Activated T-cell treated with anti-CD3 and anti-CD28 coated beads, Interleukin-2, amount 50 U/mL, for 24 hours (primary cell): Measurements from ENCODE around the gene PSMD13.
"Not testable (repeated sequence)": the region's sequence is repeated elsewhere in the genome, so short reads cannot be mapped to it uniquely, and the experiment has no call there.

Experiments used
- DNase-seq: peaks from one replicate; pipeline ENCODE4 v3.0.0-alpha.2; 2020
- H3K27ac Mint-ChIP-seq: 2 replicates; pipeline ENCODE4 v1.8.0; 2020; ENCODE audit warnings: mild to moderate bottlenecking, mixed read lengths
- H3K27me3 Mint-ChIP-seq: 2 replicates; pipeline ENCODE4 v1.8.0; 2020; ENCODE audit warnings: mixed read lengths
- H3K36me3 Mint-ChIP-seq: 2 replicates; pipeline ENCODE4 v1.8.0; 2020; ENCODE audit warnings: low read depth, mixed read lengths
- H3K4me1 Mint-ChIP-seq: 2 replicates; pipeline ENCODE4 v1.8.0; 2020; ENCODE audit warnings: low read depth, mixed read lengths
- H3K4me3 Mint-ChIP-seq: 2 replicates; pipeline ENCODE4 v1.8.0; 2020; ENCODE audit warnings: mild to moderate bottlenecking, moderate library complexity, mixed read lengths
- H3K9me3 Mint-ChIP-seq: 2 replicates; pipeline ENCODE4 v1.8.0; 2020; ENCODE audit warnings: mixed read lengths

Gene PSMD13

DNA sequence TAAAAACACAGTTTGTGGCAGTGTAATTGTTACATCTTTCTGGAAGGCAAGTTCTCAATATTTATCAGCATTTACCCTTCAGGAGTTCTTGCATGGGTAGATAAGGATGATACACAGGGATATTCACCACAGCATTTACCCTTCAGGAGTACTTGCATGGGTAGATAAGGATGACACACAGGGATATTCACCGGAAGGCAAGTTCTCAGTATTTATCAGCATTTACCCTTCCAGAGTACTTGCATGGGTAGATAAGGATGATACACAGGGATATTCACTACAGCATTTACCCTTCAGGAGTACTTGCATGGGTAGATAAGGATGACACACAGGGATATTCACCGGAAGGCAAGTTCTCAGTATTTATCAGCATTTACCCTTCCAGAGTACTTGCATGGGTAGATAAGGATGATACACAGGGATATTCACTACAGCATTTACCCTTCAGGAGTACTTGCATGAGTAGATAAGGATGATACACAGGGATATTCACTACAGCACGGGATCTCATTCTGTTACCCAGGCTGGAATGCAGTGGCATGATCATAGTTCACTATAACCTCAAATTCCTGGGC is 16.0 kb upstream of the PSMD13 start:
- not testable (repeated sequence) for H3K27me3 Mint-ChIP-seq, H3K9me3 Mint-ChIP-seq, DNase-seq, H3K4me3 Mint-ChIP-seq, H3K27ac Mint-ChIP-seq
- peaks cover 29% of the 10 kb centered on the region for H3K36me3 Mint-ChIP-seq
- peaks cover 13% of the 10 kb centered on the region for H3K4me1 Mint-ChIP-seq

DNA sequence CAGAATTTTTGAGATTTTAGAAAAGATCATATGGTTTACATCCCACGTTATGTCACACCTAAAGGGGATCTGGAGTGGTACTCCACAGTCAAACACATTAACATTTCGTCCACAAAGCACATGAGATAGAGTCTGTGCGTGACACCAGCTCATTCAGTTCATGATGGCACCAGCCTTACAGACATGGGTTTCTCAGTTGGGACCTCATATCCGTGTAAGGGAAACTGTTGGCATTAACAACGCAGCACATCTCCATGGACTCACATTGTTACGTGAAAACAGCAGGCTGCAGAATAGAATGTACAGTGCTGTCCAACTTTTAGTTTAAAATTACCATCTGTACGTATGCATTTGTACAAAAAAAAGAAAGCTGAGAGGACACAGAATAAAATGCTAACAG is 15.2 kb upstream of the PSMD13 start:
- Mint-ChIP-seq H3K27me3 (no peaks in the 10 kb centered on the region), H3K36me3 (peaks cover 21% of the 10 kb centered on the region), H3K4me3 (no peak overlapping the region), H3K4me1 (peaks cover 18% of the 10 kb centered on the region), H3K27ac (no peak overlapping the region), H3K9me3 (no peaks in the 10 kb centered on the region)
- DNase-seq: no peak

DNA sequence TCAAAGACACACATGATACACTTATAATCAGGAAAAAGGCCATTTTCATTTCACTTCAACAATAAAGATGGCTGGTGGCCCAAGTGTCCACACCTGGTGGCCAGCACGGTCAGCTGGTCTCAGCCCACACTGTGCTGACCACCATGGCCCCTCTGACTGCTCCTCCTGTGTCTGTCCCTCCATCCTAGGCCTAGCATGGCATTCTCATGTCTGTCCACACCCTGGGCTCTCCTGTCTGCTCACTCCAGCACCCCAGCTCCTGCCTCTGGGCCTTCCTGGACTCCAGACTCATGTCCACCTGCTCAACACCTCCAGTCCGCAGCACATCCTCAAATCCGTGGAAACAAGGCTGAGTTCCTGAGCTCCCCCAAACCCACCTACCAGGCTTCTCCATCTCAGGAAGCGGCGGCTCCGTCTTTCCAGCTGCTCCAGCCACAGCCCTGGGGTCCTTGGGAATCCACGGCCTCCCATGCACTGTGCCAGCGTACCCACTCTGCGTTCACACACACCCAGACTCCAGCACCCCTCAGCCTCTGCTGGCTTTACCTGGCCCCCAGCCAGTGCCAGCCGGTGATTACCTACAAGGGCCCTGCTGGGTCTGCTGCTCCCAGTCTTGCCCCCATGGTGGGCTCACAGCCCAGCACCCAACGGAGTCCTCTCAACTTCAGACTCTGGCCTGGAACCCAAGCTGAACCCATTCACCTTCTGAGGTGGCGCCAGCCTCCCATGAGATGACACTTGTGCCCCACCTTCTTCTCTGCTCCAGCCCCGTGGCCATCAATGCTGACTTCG is 14.6 kb upstream of the PSMD13 start:
- peaks cover 17% of the 10 kb centered on the region for H3K4me1 Mint-ChIP-seq
- no peaks in the 10 kb centered on the region for H3K27me3 Mint-ChIP-seq
- no peak overlapping the region for H3K27ac Mint-ChIP-seq
- no peak overlapping the region for H3K4me3 Mint-ChIP-seq
- H3K9me3 Mint-ChIP-seq: no peaks in the 10 kb centered on the region
- H3K36me3 Mint-ChIP-seq: peaks cover 21% of the 10 kb centered on the region
- DNase-seq: no peak

DNA sequence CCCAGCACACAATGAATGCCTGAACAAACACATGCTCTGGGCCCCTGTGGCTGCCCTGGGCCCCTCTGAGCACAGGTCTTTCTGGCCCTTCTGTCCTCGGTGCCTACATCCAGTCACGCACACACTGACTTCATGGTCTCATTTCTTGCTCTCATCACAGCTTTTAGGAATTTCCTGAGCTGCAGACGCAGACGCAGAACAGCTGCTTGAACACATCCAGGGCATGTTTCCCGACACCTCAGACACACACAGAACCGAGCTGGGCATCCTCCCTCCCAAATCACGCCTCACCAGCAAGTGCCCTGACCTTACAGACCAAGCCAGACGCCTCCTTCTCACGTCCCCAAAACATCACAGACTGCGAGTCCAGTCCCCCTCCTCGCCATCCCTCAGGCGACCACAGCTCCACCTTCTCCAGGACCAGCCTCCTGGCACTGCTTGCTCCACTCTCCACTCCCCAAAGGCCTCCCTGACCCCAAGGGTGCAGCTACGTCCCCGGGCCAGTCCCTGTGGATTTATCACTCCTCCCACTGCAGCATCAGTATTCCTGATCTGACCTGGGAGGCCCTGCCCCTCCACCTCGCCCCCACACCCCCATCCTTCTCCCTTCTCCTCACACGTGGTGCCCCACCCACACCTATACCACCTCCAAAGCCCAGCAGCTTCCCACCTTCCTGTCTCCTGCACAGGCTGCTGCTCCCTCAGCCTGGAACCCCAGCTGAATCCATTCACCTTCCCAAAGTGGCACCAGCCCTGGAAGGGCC is 13.6 kb upstream of the PSMD13 start:
- Mint-ChIP-seq H3K4me3 (no peak overlapping the region), H3K36me3 (peaks cover 18% of the 10 kb centered on the region), H3K9me3 (no peaks in the 10 kb centered on the region), H3K4me1 (peaks cover 11% of the 10 kb centered on the region), H3K27me3 (no peaks in the 10 kb centered on the region), H3K27ac (peak overlapping the region; percentile 40)
- DNase-seq: no peak

DNA sequence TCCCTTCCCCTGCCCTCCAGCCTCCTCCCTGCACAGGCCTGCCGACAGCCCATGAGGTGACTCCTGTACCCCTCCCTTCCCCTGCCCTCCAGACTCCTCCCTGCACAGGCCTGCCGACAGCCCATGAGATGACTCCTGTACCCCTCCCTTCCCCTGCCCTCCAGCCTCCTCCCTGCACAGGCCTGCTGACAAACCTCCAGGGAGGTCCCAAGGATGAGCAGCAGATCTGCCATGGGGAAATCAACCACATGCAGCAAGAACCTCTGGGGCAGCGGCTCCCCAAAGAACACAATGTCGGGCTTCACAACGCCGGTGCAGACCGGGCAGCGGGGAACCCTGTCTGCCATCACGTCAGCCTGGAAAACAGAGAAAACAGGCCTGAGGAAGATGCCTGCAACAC is 12.9 kb upstream of the PSMD13 start:
- Mint-ChIP-seq H3K36me3 (peaks cover 23% of the 10 kb centered on the region), H3K27ac (no peak overlapping the region), H3K4me3 (no peak overlapping the region), H3K4me1 (peaks cover 18% of the 10 kb centered on the region), H3K9me3 (no peaks in the 10 kb centered on the region), H3K27me3 (no peaks in the 10 kb centered on the region)
- no peak for DNase-seq

DNA sequence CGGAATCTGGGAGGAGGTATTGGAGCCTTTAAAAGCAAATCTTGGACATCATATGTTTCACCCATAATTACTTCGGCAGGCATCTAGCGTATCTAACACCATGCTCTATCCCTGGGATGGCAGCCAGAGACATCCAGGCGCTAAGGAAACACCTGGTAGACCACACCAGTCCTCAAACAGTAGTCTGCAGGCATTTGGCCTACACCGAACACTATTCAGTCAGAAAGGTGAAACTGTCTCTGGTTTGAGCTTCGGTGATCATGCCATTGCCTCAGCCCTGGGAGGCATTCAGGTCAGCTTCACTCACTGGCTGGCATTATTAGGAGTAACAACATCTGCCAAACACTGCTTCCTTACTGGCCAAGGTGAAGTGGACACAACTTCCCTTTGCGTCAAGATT is 12.4 kb upstream of the PSMD13 start:
- DNase-seq: no peak
- Mint-ChIP-seq H3K27me3 (no peaks in the 10 kb centered on the region), H3K9me3 (no peaks in the 10 kb centered on the region), H3K4me1 (peaks cover 18% of the 10 kb centered on the region), H3K27ac (no peak overlapping the region), H3K4me3 (no peak overlapping the region), H3K36me3 (peaks cover 24% of the 10 kb centered on the region)

DNA sequence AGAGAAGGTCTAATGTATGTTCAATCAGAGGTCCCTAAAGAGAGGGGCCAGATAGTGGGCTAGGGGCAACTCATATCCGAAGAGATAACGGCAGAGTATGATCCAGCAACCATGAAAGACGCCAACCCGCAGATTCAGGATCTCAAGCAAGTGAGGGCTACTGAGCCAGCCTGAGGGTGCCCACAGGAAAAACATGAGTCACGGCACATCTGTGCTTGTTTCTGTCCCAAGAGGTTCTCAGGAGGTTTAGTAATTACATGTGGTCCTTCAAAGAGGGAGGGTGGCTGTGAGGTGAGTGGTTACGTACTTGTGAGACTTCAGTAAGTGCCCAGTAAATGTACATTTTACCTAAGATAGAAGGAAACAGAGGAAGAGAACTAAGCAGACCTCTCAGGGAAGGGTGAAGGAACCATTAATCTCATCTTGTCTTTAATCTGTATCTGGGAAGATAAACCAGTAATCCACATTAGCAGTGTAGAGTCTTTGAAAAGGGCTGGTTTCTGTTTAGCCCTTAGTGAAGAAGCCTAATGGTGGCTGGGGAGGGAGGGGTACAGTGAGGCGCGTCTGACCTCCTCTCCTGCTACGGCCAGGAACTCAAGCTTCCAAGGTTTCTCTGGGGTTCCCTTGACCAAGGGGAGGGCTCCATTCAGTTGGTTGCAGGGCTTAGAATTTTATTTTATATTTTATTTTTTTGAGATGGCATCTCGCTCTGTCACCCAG is 10.9 kb upstream of the PSMD13 start:
- Mint-ChIP-seq H3K4me1 (peaks cover 21% of the 10 kb centered on the region), H3K27ac (peak overlapping the region; percentile 42), H3K4me3 (no peak overlapping the region), H3K36me3 (peaks cover 29% of the 10 kb centered on the region), H3K27me3 (no peaks in the 10 kb centered on the region), H3K9me3 (no peaks in the 10 kb centered on the region)
- DNase-seq: no peak

DNA sequence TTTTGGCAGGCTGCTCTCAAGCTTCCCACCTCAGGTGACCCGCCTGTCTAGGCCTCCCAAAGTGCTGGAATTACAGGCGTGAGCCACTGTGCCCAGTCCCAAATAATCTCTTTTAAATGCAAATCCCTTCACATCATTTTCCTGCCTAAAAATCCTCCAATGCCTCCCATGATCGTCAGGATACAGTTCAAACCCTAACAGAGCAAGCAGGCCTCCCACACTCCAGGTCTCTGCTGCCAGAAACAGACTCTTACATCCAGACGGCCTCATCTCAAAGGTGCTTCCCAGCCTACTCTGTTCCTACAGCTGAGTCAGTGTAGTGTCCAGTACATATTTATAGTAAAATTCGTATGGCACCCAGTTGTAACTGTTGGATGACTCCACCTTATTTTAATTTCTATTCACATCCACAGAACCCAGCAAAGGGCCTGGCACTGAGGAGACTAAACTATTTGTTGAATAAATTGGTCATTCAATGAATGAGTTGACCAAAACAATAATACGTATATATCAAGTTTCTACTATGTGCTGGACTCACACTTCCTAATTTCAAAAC is 8.9 kb upstream of the PSMD13 start:
- DNase-seq: no peak
- Mint-ChIP-seq H3K36me3 (peaks cover 24% of the 10 kb centered on the region), H3K27me3 (no peaks in the 10 kb centered on the region), H3K27ac (peak overlapping the region; percentile 16), H3K4me3 (no peak overlapping the region), H3K9me3 (no peaks in the 10 kb centered on the region), H3K4me1 (peaks cover 21% of the 10 kb centered on the region)

DNA sequence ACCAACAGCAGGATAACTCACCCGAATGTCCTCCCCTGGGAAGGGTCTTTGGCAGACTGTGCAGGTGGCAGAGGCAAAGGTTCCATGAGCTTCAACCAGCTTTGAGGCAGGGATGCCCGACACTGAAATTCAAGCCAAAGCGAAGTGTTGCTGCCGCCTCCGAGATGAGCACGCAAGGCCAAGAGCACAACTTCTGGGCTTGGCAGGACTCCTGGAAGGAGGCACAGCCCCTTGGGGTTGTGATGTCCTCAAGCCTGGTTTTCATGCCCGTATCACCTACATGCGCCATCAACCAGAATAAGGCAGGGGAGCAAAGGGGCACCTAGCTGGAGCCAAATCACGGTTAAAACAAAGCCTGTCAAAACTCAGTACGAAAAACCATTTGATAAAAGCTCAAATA is 6.3 kb upstream of the PSMD13 start:
- Mint-ChIP-seq H3K27me3 (no peaks in the 10 kb centered on the region), H3K4me1 (peaks cover 26% of the 10 kb centered on the region), H3K4me3 (no peak overlapping the region), H3K36me3 (peaks cover 20% of the 10 kb centered on the region), H3K9me3 (no peaks in the 10 kb centered on the region), H3K27ac (no peak overlapping the region)
- DNase-seq: no peak

DNA sequence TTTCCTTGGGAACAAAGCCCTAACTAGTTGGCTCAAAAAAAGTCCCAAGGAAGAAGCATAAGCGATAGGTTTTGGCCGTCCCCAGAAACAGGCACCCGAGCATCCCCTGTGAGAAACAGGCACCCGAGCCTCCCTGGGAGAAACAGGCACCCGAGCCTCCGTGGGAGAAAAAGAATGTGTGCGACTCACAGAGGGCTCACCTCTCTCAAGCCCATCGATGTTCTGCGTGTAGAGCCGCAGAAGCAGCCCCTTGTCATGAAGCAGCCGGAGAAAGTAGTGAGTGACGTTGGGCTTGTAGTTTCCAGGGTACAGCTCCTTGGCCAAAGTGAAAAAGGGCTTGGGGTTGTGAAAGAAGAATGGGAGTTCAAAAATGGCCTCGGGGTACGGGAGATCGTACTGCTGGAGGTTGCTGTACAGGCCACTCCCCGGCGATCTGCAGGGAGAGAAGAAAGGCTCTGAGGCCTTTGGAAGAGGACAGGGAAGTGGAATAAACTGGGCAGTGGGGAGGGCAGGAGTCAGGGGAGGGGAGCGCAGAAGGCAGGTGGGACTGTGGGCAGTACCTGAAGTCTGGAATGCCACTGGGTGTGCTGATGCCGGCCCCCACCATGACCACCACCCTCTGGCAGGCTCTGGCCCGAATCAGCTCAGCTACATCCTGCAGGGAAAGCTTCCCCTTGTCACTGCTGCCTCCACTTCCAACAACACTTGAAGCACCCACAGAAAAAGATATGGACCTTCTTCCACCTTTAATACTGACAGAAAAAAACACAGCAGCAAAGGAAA is 3.8 kb upstream of the PSMD13 start:
- H3K27ac Mint-ChIP-seq: no peak overlapping the region

DNA sequence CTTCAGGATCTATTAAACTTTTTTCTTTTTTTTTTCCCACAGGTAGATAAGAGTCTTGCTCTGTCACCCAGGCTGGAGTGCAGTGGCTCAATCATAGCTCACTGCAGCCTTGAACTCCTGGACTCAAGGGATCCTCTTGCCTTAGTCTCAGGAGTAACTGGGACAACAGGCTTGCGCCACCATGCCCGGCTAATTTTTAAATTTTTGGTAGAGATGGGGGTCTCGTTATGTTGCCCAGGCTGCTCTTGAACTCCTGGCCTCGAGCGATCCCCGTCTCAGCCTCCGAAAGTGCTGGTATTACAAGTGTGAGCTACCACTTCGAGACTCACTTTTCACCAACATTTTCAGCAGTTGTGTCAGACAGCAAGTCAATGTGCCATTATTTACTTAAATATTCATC is 1.6 kb upstream of the PSMD13 start:
- H3K4me3 Mint-ChIP-seq: peak overlapping the region; percentile 99
- peak overlapping the region; percentile 92 for H3K27ac Mint-ChIP-seq

More for the DNA sequence above, 3.8 kb upstream of the PSMD13 start:
- H3K36me3 Mint-ChIP-seq: peaks cover 33% of the 10 kb centered on the region
- no peak for DNase-seq
- H3K4me1 Mint-ChIP-seq: peaks cover 23% of the 10 kb centered on the region
- no peaks in the 10 kb centered on the region for H3K9me3 Mint-ChIP-seq
- H3K4me3 Mint-ChIP-seq: no peak overlapping the region
- H3K27me3 Mint-ChIP-seq: no peaks in the 10 kb centered on the region

DNA sequence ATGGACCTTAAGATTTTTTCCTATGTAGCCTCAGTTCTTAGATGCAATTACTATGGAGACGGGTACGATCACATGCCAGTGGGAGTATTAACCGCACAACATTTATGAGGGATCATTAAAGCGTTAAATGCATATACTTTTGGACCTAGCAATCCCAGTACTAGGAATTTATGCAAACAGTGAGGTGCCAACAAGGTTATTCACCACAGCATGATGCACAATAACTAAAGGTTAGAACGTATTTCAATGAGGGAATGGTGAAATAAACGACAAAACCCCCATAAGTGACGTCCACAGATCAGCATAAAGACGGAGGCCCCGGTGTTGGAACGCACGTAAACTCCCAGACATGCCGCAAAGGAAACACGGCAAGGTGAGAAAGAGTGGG is 1.2 kb upstream of the PSMD13 start:
- no peak for DNase-seq
- peak overlapping the region; percentile 99 for H3K4me3 Mint-ChIP-seq
- peak overlapping the region; percentile 92 for H3K27ac Mint-ChIP-seq
- no peaks in the 10 kb centered on the region for H3K27me3 Mint-ChIP-seq
- H3K9me3 Mint-ChIP-seq: no peaks in the 10 kb centered on the region
- H3K36me3 Mint-ChIP-seq: peaks cover 42% of the 10 kb centered on the region
- H3K4me1 Mint-ChIP-seq: peaks cover 37% of the 10 kb centered on the region

More for the DNA sequence above, 1.6 kb upstream of the PSMD13 start:
- Mint-ChIP-seq H3K36me3 (peaks cover 41% of the 10 kb centered on the region), H3K27me3 (no peaks in the 10 kb centered on the region), H3K4me1 (peaks cover 36% of the 10 kb centered on the region), H3K9me3 (no peaks in the 10 kb centered on the region)
- no peak for DNase-seq

DNA sequence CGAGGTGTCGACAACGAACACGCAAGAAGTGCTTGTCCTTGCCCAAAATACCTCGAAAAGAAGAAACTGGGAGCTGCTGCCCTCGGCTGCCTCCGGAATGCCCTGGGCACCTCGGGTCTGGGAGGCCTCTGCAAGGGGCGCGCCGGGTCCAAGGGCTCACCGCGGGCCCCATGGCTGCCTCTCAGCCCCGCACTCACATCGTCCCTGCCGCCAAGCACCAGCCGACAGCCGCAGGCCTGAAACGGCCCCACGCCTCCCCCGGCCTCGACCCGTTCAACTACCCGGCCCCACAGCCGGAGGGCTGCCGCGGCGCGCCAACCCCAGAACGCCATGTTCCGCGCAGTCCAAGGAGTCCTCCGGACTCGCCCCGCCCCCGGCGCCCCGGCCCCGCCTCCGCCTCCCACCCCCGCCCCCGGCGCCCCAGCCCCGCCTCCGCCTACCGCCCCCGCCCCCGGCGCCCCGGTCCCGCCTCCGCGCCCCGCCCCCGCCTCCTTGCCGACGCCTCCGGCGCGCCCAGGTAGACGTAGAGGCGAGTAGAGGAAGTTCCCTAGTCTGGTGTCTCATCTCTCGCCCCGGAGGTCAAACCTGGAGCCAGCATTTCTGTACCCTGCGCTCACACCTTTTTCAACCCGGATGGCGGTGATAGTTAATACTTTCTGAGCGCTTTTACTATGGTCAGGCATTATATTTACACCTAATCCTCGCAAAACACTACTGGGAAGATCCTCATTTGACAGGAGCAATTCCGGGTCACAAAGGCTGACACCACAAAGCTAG is 591 bp upstream of the PSMD13 start, which contains the start of gene SIRT3:
SIRT3 (minus strand) TSS at position 346 of the 777 bp plus-strand sequence; CDS start at position 332, 14 bp downstream.
- Mint-ChIP-seq H3K36me3 (peaks cover 47% of the 10 kb centered on the region), H3K4me3 (peak within 1 kb of the TSS; percentile 99), H3K27ac (peak within 1 kb of the TSS; percentile 100), H3K27me3 (no peaks in the 10 kb centered on the region), H3K4me1 (peaks cover 39% of the 10 kb centered on the region), H3K9me3 (no peaks in the 10 kb centered on the region)
- DNase-seq: peak; percentile 80
